ENCODE results near the gene UBL4B. TPM values are rescaled to one million over a fixed set of nuclear protein-coding genes. Genes with fewer than 3 reads are reported as not detected.
A peak's percentile ranks its signal among the peaks of the same experiment; 100 is the strongest.

Gene UBL4B
- total and polyA plus RNA-seq, 7 donors: 0.06 to 0.20 (median 0.19) TPM; not detected in 4

DNA sequence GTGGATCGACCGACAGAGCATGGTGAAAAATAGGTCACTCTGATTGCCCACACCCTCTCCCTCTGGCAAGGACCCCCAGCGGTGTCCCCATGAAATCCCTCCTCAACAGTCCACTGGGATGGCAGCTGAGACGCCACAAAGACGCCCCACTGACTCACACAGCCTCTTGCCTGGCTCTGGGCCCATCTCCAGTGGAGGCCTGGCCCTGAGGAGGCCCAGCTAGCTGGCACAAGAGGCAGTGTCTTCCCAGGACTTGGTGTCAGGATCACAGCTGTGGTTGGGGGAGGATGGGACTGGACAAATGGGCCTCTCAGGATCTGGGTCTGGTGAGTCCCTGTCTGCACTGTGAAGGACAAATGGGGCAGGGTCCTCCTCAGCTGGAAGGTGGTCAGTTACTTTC is 46.4 kb upstream of the UBL4B start:
- ATAC-seq (no peak), DNase-seq (no peak)
- Histone ChIP-seq H3K27me3 (ENCODE audit: insufficient read depth in 3 of 3, low read length in 2 of 3) (peaks cover 0 to 42% (median 30%) of the 10 kb centered on the region in 3 donors), H3K4me1 (peaks cover 11% of the 10 kb centered on the region), H3K36me3 (ENCODE audit: insufficient read depth in 1 of 2, low read depth in 1 of 2) (peaks cover 0 to 14% of the 10 kb centered on the region in 2 donors), H3K4me3 (no peak overlapping the region), H3K9me3 (no peaks in the 10 kb centered on the region), H3K27ac (no peak overlapping the region)
- 74 to 92% (median 78%) methylated on average over 5 of the region's 5 CpGs for WGBS, 3 donors
- TF ChIP-seq CTCF (IDR thresholded peaks at IDR 0.05): no peak
- intact Hi-C loops (cut with DNase I): no loop called here

GRCh38 chr1:110067479-110067892 is 44.8 kb upstream of the UBL4B start:
- no peaks in the 10 kb centered on the region for H3K36me3 ChIP-seq (ENCODE audit: insufficient read depth in 1 of 2, low read depth in 1 of 2)
- H3K4me3 ChIP-seq: no peak overlapping the region
- 59 to 74% (median 66%) methylated on average over 23 of the region's 23 CpGs for WGBS, 3 donors

GRCh38 chr1:110067893-110068645 is 44.2 kb upstream of the UBL4B start:
- no peaks in the 10 kb centered on the region for H3K36me3 ChIP-seq (ENCODE audit: insufficient read depth in 1 of 2, low read depth in 1 of 2)
- peaks cover 11% of the 10 kb centered on the region for H3K4me1 ChIP-seq
- H3K4me3 ChIP-seq: peak overlapping the region; percentile 43
- ATAC-seq (peak in 3 of 4 donors; percentile 39 to 49 (median 39)), DNase-seq (peak in 1 of 2 donors; percentile 54)
- H3K27ac ChIP-seq: no peak overlapping the region
- 22% methylated on average over 59 to 68 of the region's 68 CpGs for WGBS, 3 donors
- TF ChIP-seq CTCF (IDR thresholded peaks at IDR 0.05): no peak
- peaks cover 0 to 61% (median 36%) of the 10 kb centered on the region in 3 donors for H3K27me3 ChIP-seq (ENCODE audit: insufficient read depth in 3 of 3, low read length in 2 of 3)
- H3K9me3 ChIP-seq: no peaks in the 10 kb centered on the region
- intact Hi-C loops (cut with DNase I): no loop called here

More at GRCh38 chr1:110067479-110067892, 44.8 kb upstream of the UBL4B start:
- peaks cover 11% of the 10 kb centered on the region for H3K4me1 ChIP-seq
- intact Hi-C loops (cut with DNase I): no loop called here
- no peak overlapping the region for H3K27ac ChIP-seq
- ATAC-seq (peak in 1 of 4 donors; percentile 16), DNase-seq (no peak)
- no peak for TF ChIP-seq CTCF (IDR thresholded peaks at IDR 0.05)
- H3K9me3 ChIP-seq: no peaks in the 10 kb centered on the region
- H3K27me3 ChIP-seq (ENCODE audit: insufficient read depth in 3 of 3, low read length in 2 of 3): peaks cover 0 to 57% (median 36%) of the 10 kb centered on the region in 3 donors

GRCh38 chr1:110068646-110069403 is 43.4 kb upstream of the UBL4B start:
- 18 to 21% (median 18%) methylated on average over 67 to 68 of the region's 68 CpGs for WGBS, 3 donors
- Histone ChIP-seq H3K27me3 (ENCODE audit: insufficient read depth in 3 of 3, low read length in 2 of 3) (peaks cover 0 to 61% (median 39%) of the 10 kb centered on the region in 3 donors), H3K4me1 (peaks cover 11% of the 10 kb centered on the region), H3K9me3 (no peaks in the 10 kb centered on the region), H3K27ac (no peak overlapping the region), H3K36me3 (ENCODE audit: insufficient read depth in 1 of 2, low read depth in 1 of 2) (no peaks in the 10 kb centered on the region), H3K4me3 (peak overlapping the region; percentile 43)
- ATAC-seq (no peak), DNase-seq (peak in 1 of 2 donors; percentile 41)
- intact Hi-C loops (cut with DNase I): no loop called here
- TF ChIP-seq CTCF (IDR thresholded peaks at IDR 0.05): no peak
